GM18499 (cell line): ENCODE measurements around the gene MAF.

Source experiments
- ATAC-seq: cut with Tn5 transposase; IDR thresholded peaks from one replicate; pipeline ENCODE4 v1.9.1; 2021; ENCODE audit warnings: moderate number of reproducible peaks; ENCODE audit not compliant: insufficient read depth, unreplicated experiment

The MAF gene

DNA sequence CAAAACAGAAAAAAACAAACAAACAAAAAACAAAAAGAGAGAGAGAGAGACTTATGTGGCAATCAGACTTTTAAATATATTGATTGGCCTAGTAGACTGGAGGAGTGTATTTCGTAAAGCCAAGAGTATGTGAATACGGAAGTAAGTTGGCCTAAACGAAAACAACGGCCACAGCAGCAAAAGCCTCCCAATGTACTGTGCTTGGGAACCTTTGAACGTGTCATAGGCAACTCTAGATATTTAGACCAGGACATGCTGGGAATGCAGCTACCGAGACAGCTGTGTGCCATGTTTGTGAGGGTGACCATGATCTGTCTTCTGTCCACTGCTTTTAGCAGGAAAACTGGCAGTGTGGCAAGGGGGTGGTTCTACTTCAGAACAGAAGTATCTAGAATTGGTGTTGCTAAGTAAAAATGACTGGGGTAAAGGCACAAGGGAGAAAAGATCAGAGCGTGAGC lies 7.4 kb downstream of the MAF start:
- ATAC-seq = no peak

GRCh38 chr16:79592186-79592585 lies 8.4 kb downstream of the MAF start:
- no peak for ATAC-seq

GRCh38 chr16:79589601-79590102 lies 10.9 kb downstream of the MAF start:
- ATAC-seq = no peak

DNA sequence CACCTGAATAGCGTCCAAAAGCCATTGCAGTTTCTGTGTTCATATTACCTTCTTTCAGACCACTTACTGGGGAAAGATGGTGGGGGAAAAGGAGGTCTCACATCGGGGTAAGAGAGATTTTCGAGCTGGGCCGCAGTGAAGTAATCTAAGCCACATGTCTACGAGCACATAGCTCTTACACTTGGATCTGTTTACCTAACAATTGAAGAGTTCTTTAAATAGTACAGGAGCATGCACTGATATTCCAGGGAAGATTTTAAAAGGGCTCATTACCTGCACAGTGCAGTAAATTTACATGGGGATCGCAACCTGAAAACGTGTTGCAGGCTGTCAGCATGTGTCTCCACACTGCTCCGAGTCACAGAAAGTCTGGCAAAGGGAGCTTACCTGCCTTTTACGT lies 12.6 kb downstream of the MAF start:
- ATAC-seq = no peak

DNA sequence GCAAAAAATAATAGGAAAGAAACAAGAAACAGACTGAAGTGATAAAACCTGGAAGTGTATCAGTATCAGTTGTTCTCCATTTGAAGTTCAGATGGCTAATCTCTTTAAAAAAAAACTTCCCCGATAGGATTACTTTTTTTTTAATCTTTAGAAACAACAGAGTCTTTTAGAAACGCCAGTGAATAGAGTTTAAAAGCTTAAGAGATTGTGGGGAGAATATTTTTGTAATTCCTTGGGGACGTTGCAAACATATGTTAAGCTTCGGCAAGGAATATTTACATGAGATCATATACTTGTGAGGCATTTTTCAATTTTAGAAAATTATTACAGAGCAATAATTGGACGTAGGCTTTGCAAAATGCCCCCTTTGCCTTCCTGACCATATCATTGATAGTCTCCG lies 13.2 kb downstream of the MAF start:
- ATAC-seq = no peak

- ATAC-seq = no peak
Observed at GRCh38 chr16:79582789-79583188, 17.7 kb downstream of the MAF start.

DNA sequence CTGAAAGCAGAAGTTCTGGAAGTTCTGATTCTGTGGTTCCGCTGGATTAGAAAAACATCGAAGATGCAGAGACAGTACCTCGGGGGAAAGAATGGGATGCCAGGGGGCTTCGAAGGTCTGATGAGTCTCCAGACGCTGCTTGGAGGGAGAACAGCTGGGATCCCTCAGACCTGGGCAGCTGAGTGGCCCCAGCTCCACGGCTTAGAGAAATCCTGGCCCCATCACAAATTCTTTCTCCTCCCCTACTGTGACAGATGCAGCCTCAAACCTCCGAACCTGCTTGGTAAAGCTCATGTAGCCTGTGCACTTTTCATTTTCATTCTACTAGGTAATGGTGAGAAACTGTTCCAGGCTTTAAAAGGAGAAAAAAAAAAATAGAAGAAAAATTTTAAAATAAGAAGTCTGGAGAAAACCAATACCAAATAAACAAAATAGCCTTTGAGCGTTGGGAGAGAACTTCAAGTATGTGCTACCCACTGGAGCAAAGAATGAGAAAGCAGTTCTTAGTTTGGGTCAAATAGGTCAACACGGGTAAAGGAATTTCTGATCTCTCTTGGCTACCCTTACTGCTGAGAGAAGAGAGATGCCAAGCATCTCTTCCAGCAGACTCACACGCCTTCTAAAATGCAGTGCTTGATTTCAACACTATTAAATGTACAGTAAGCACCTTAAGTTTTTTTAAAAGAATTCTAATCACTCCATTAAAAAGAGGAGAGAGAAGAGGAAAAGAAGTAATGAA lies 19.9 kb downstream of the MAF start:
- no peak for ATAC-seq

DNA sequence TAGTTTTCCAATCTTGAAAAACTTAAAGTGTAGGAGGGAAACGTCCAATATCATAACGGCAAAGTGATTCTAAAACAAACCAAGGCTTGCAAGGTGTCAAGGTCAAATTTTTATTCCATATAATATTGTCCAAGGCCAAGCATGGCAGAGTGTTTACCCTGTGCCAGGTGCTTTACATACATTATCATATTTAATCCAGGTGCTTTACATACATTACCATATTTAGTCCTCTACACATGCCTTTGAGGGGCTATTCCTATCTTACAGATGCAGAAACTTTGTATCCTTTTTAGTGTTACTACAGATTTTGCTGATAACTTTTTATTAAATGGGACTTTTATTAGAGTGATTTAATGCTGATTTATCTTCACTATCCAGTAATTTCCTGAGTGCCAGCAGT lies 23.9 kb downstream of the MAF start:
- no peak for ATAC-seq

DNA sequence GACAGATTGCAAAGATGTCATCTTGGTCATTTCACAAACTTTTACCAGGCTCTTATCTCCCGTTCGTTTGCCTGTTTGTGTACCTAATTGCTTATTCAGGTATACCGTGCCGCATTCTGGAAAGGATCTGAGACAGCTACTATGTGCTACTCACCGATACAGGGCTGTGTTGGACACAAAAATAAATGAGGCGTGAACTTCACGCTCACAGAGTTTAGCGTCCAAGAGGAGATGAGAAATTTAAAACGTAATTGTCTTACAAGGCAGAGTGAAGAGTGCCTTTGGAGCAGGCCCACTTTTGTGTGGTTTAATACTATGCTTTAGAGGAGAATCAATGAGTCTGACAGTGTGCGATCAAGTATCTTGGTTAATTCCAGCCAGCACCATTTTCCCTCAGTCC lies 26.7 kb downstream of the MAF start:
- ATAC-seq = no peak

DNA sequence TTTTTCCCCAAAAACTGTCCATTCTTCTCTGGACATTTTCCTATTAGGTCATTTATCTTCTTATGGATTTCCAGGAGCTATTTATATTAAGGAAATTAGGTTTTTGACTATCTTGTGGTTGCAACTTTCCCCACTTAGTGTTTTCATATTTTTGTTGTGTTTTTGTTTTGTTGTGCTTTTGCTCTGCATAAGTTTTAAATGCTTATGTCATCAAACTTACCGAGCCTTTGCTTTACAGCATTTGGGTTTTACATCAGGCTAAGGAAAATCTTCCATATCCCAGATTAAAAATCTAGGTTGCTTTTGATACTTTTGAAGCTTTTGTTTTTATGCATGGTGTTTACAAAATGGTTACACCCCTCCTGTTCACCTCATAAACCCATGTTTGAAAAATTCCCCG lies 27.5 kb downstream of the MAF start:
- ATAC-seq = no peak

GRCh38 chr16:79571903-79572535 lies 28.5 kb downstream of the MAF start:
- no peak for ATAC-seq

DNA sequence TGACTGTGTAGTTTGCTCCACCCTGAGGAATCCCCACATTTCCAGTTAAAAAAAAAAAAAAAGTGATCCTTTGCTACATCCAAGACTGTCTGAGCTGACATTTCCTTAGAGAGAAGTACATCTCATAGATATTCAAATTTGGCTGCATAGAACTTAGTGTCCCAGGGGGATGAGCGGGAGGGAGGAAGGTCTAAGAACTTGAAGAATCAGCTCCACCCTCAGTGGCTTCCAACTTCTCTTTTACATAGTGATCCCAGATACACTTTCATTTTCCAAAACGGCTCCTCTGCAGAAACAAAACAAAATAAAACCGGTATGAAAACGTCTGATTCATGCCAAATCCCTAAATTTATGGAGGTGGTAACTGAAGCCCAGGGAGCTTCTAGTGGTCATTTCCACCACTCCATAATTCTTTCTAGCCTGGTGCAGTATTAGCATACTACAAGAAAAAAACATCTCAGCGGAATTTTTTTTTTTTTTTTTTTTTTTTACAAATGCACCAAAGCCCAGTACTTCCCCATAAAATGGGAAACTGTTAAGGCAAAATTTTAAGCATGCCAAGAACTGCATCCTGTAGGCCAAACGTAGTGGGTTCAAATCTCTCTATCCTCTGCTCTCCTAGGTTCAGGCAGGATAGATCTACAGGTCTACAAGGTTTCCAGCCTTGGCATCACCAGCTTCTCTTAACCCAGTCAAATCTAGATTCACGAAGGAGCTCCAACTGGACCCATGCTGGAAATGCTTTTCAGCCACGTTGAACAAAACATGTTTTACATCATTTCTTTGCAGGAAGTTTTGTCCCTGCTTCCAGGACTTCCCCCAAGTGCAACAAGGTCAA lies 29.3 kb downstream of the MAF start:
- no peak for ATAC-seq

GRCh38 chr16:79564671-79565107 lies 35.8 kb downstream of the MAF start:
- no peak for ATAC-seq

DNA sequence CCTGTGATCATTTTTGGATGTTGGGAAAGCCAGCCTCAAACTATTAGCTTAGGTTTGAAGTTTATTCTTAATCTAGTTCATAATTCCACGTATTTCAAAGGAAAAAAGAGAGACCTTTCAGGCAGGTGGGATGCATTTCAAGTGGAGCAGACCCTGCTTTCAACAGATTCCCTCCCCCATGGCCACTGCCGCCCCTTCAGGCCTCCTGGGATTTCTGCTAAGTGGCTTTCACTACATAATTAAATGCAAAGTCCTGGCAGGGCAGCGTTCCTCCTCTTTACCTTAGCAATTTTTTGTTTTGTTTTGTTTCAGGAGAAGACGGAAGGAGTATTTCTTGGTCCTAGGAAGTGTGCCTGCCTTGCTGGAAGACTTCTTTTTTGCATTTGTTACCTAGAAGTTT lies 36.6 kb downstream of the MAF start:
- ATAC-seq = no peak

DNA sequence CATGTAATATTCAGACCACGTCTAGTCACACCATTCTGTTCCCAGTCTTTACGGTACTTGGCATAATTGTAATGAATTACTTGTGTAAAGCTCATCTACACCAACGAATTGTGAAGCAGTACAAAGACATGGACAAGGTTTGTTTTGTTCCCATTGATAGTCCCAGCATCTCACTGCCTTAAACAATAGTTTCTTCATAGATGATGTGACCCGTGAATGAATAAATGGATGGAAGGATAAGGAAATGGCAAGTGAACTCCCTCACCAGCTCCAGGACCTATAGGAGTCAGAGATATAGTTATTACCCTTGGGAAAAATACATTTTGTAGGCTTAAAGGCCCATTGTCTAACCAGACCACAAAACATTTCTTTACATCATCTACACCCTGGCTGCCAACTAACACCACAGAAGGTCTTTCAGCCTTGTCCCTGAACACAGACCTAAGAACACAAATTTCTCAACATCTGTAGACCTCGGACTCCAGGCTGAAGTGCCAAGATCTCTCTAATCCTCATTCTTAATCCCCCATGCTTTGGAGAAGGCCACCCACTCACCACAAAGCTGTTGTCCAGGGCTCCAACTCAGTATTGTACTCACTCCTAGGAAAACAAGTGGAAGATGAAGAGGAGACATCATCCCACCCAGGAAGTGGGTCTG lies 38.2 kb downstream of the MAF start:
- ATAC-seq = no peak

- ATAC-seq = no peak
Observed at GRCh38 chr16:79561729-79562128, 38.8 kb downstream of the MAF start.

- ATAC-seq = no peak
Observed at GRCh38 chr16:79560923-79561322, 39.6 kb downstream of the MAF start.

- ATAC-seq = no peak
Observed at GRCh38 chr16:79560318-79560717, 40.2 kb downstream of the MAF start.

- no peak for ATAC-seq
Observed at GRCh38 chr16:79559532-79559931, 41.0 kb downstream of the MAF start.

- ATAC-seq = no peak
Observed at GRCh38 chr16:79557421-79557820, 43.1 kb downstream of the MAF start.
